Heart left ventricle (tissue), 13 donors: ENCODE data around the gene KLHL9.

ENCODE experiments used
- POLR2A ChIP-seq, 2 donors: fragments of 450-650 bp; IDR thresholded peaks; one replicate each; pipeline ENCODE4 v1.6.1; 2017; ENCODE audit warnings: antibody characterized with exemption in 2 of 2, mild to moderate bottlenecking in 2 of 2, moderate library complexity in 2 of 2
- TF ChIP-seq, protein P1 (sequence below), 12 donors: fragments of 200-600 bp; sonication (generic) in 4 of 12; IDR thresholded peaks; one replicate each; pipeline versions ENCODE4 v1.5.0 to v1.8.0; 2018 to 2022; ENCODE audit warnings: antibody characterized with exemption in 12 of 12, mild to moderate bottlenecking in 5 of 12
- donor health status: ischemic (EF 13 %, LVEDD 7.1; RV severe dilation, severe dysfunction).
- donor health status: DM: no; HTN: yes; CAD: no.
- donor health status: DM: no; HTN: no; CAD: no.
- donor health status: ischemic (EF 25% LVEDD 6.9; RV normal size, moderate dysfunction).
- donor health status: ischemic (EF 25% LVEDD 5.7; RV mildly dilated, moderate dysfunction).
- donor health status: ischemic (EF 35%, LVEDD 5.7; RV mildly dilated, moderate dysfunction).
- donor health status: nonischemic (EF 11% LVEDD 7.7; RV severe dilation, severe dysfunction).
- donor health status: DM: yes; HTN: yes; CAD: no.
- donor health status: PGD.
- donor health status: ischemic (EF 29% LVEDD 5.4; RV normal size, mild dysfunction).
- donor health status: nonischemic (EF 23%, LVEDD 6.1; RV moderate dilation, normal function).

DNA sequence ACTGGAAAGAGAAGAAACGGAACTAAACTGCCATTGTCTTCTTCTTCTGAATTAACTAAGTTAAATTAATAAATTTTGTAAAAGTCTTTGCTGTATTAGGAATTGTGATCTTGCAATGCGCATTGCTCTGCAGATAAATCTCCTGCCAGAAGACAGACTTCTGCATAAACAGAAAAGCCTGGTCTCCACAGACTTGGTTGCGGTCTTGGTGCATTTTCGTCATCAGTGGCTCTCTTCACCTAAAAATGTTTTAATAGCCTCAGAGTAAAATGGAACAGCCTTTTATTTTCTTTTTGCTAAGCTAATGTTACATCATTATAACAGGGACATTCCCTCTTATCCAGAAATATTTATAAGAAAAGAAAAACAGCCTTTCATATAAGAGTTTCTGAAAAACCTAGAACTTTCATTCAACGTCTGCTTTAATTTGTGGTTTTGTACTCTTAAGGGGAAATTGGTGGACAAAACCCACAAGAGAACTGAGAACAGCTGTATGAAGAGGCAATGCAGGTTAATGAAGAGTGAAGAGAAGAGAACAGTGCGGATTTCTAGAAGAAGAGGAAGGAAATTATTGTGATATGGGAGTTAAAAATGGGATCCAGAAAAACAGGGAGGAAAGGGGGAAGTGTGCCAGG lies 40.2 kb downstream of the KLHL9 start:
- TF ChIP-seq, protein P1, sequence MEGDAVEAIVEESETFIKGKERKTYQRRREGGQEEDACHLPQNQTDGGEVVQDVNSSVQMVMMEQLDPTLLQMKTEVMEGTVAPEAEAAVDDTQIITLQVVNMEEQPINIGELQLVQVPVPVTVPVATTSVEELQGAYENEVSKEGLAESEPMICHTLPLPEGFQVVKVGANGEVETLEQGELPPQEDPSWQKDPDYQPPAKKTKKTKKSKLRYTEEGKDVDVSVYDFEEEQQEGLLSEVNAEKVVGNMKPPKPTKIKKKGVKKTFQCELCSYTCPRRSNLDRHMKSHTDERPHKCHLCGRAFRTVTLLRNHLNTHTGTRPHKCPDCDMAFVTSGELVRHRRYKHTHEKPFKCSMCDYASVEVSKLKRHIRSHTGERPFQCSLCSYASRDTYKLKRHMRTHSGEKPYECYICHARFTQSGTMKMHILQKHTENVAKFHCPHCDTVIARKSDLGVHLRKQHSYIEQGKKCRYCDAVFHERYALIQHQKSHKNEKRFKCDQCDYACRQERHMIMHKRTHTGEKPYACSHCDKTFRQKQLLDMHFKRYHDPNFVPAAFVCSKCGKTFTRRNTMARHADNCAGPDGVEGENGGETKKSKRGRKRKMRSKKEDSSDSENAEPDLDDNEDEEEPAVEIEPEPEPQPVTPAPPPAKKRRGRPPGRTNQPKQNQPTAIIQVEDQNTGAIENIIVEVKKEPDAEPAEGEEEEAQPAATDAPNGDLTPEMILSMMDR (IDR thresholded peaks at IDR 0.05): no peak
- TF ChIP-seq POLR2A (IDR thresholded peaks at IDR 0.05): no peak
